Chondrocyte (in vitro differentiated cells): ENCODE measurements around the gene SH3BP2. TPM values are rescaled to one million over a fixed set of nuclear protein-coding genes. Genes with fewer than 3 reads are reported as not detected.

Source experiments
- DNase-seq: peaks from one replicate; pipeline ENCODE4 v3.0.0; 2021; ENCODE audit warnings: mixed read lengths, low spot score
- H3K27ac Mint-ChIP-seq: one replicate; pipeline ENCODE4 v1.8.0; 2021; ENCODE audit warnings: mild to moderate bottlenecking, moderate library complexity, mixed read lengths; ENCODE audit not compliant: unreplicated experiment
- H3K27me3 Mint-ChIP-seq: 2 replicates; pipeline ENCODE4 v1.8.0; 2021; ENCODE audit warnings: low read depth, mixed read lengths
- H3K36me3 Mint-ChIP-seq: 2 replicates; pipeline ENCODE4 v1.8.0; 2021; ENCODE audit warnings: low read depth, mixed read lengths
- H3K4me1 Mint-ChIP-seq: 2 replicates; pipeline ENCODE4 v1.8.0; 2021; ENCODE audit warnings: low read depth, mild to moderate bottlenecking, mixed read lengths
- H3K4me3 Mint-ChIP-seq: one replicate; pipeline ENCODE4 v1.8.0; 2021; ENCODE audit warnings: mild to moderate bottlenecking, moderate library complexity, mixed read lengths; ENCODE audit not compliant: unreplicated experiment
- H3K9me3 Mint-ChIP-seq: 2 replicates; pipeline ENCODE4 v1.8.0; 2021; ENCODE audit warnings: low read depth, mixed read lengths
- total RNA-seq: library from RNA; stranded (reverse); gene quantifications from 3 replicates; pipeline ENCODE4 v1.2.1, GENCODE V29; 2021
- TF ChIP-seq, protein P1 (sequence below): fragments of 200-600 bp; sonication (generic); IDR thresholded peaks from 2 replicates; pipeline ENCODE4 v1.5.0; 2021; ENCODE audit warnings: antibody characterized with exemption, mild to moderate bottlenecking, moderate library complexity

SH3BP2 gene
- total RNA-seq, 1 donor from 2014 or later, result 59.8 TPM

DNA sequence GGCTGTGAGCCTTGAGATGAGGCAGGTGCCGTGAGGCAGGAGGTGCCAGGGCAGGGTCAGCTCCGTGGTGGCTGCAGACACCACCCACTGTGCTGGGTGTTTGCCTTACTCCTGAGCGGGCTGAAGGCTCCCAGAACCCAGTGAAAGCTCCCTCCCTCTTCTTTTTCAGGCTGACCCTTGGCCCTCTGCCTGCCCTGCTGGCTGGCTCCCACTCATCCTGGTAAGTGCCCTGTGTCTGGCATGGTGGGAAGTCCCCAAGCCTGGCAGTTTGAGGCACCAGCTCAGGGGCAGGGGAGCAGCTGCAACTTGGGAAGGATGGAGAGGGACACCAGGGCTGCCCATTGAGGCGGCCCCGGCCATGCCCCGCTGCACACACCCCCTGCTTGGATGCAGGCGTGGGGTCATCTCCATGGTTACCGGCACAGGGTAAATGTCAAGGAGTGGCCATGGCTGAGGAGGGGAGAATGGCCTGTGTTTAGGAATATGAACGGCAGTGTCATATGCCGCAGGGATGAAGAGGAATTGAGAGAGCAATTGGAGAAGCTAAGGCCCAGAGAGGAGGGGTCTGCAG lies 16.8 kb downstream of the SH3BP2 start:
- no peak overlapping the region for H3K27ac Mint-ChIP-seq
- peaks cover 50% of the 10 kb centered on the region for H3K4me1 Mint-ChIP-seq
- H3K4me3 Mint-ChIP-seq, result no peak overlapping the region
- H3K36me3 Mint-ChIP-seq, result peaks cover 5% of the 10 kb centered on the region
- no peaks in the 10 kb centered on the region for H3K9me3 Mint-ChIP-seq
- no peaks in the 10 kb centered on the region for H3K27me3 Mint-ChIP-seq
- no peak for DNase-seq
- TF ChIP-seq, protein P1, sequence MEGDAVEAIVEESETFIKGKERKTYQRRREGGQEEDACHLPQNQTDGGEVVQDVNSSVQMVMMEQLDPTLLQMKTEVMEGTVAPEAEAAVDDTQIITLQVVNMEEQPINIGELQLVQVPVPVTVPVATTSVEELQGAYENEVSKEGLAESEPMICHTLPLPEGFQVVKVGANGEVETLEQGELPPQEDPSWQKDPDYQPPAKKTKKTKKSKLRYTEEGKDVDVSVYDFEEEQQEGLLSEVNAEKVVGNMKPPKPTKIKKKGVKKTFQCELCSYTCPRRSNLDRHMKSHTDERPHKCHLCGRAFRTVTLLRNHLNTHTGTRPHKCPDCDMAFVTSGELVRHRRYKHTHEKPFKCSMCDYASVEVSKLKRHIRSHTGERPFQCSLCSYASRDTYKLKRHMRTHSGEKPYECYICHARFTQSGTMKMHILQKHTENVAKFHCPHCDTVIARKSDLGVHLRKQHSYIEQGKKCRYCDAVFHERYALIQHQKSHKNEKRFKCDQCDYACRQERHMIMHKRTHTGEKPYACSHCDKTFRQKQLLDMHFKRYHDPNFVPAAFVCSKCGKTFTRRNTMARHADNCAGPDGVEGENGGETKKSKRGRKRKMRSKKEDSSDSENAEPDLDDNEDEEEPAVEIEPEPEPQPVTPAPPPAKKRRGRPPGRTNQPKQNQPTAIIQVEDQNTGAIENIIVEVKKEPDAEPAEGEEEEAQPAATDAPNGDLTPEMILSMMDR, result no peak

DNA sequence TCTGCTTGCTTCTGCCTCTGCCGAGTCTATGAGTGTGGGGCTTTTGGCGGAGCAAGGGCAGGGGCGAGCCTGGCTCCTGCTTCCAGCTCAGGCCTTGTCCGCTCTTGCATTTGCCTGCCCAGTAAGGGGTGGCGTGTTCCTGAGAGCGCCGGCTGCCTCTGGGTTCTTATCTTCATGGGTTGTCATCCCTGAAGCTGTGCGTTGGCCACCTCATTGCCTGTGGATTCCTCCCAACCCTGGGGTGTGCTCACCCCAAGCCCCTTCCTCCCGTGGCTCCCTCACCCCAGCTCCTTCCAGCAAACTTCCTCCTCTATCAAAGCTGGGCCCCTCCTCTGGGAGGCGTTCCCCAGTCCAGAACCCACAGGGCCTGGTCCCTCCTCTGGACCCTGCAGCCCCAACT lies 17.5 kb downstream of the SH3BP2 start:
- Mint-ChIP-seq H3K4me1 (peaks cover 48% of the 10 kb centered on the region), H3K4me3 (no peak overlapping the region), H3K27ac (no peak overlapping the region), H3K9me3 (no peaks in the 10 kb centered on the region), H3K27me3 (no peaks in the 10 kb centered on the region), H3K36me3 (peaks cover 5% of the 10 kb centered on the region)
- TF ChIP-seq, protein P1, result no peak
- DNase-seq, result no peak

DNA sequence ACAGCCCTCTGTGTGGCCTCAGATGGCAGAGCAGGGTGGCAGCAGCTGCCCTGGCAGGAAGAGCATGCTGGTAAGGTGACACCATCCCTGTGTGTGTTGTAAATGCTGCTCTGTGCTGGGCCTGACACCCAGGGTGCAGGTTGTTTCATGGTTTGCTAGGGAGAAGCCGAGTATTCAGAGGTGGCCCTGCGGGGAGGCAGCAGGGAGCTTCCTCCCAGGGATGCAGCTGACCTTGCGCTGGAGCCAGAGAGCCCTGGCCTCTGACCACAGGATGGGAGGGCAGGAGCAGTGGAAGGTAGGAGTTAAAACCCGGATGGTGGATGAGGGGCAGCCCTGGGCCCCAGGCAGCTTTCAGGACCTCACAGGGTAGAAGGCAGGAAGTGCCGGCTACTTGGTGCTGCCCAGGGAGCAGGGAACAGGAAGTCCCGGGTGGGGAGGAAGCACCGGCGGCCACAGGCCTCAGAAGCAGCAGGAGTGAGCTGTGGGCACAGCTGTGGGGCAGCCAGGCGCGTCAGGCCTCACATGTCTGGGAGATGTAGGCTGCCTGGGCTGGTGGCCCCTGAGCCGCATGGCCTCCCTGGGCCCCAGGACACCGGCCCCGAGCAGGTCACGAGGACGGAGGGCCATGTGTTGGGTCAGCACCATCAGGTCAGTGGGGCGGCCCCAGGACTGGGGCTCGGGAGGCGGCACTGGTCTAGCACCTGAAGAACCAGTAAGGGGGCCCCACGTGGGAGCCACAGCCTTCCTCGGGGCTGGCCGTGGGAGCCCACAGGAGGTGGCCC lies 19.1 kb downstream of the SH3BP2 start:
- TF ChIP-seq, protein P1, result no peak

DNA sequence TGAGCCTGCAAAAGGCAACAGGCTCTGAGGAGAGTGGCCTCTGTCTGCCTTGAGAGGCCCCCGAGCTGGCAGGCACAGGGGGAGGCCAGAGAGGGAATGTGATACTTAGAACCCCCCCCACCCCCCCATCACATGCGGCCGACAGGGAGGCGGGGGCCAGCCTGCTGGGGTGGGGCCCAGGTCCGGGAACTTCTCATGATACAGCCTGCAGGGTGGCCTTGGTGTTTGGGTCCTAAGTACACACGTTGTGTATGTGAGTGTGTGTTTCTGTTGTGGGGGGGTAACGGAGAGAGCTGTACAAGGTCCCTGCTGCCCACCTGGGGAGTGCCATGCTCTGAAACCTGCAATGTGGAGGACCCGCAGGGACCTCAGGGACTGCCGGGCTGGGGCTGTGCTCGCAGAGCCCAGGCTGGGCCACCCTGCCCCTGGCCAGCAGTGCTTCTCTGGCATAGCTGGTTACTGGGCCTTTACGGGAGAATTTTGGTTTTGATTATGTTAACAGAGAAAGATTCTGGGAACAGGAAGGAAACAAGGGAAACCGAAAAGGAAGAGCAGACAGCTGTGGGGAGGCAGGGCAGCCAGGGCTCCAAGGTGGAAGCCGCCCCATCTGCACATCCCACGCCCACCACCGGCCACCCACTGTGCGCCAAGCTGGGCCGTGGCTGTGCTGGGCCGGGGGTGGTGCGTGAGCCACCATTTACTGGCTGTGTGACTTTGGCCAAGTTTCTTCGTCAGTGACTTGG lies 19.9 kb downstream of the SH3BP2 start:
- Mint-ChIP-seq H3K4me3 (peak overlapping the region; percentile 67), H3K27ac (peak overlapping the region; percentile 83), H3K27me3 (no peaks in the 10 kb centered on the region), H3K4me1 (peaks cover 37% of the 10 kb centered on the region), H3K36me3 (peaks cover 12% of the 10 kb centered on the region), H3K9me3 (peaks cover 11% of the 10 kb centered on the region)
- TF ChIP-seq, protein P1, result no peak
- no peak for DNase-seq

More for the DNA sequence above, 19.1 kb downstream of the SH3BP2 start:
- H3K36me3 Mint-ChIP-seq, result peaks cover 16% of the 10 kb centered on the region
- peaks cover 38% of the 10 kb centered on the region for H3K4me1 Mint-ChIP-seq
- no peak for DNase-seq
- peaks cover 11% of the 10 kb centered on the region for H3K9me3 Mint-ChIP-seq
- peak overlapping the region; percentile 96 for H3K27ac Mint-ChIP-seq
- H3K27me3 Mint-ChIP-seq, result no peaks in the 10 kb centered on the region
- H3K4me3 Mint-ChIP-seq, result peak overlapping the region; percentile 67
